Sigmoid colon (tissue), 7 donors: ENCODE data around the gene MUC6. TPM values are rescaled to one million over a fixed set of nuclear protein-coding genes. Genes with fewer than 3 reads are reported as not detected.

Experiments used
- DNase-seq: peaks from one replicate; pipeline ENCODE4 v3.0.0-alpha.2; 2019
- H3K27ac ChIP-seq, 4 donors: fragments of 200-600 bp; sonication (generic); one replicate each; pipeline ENCODE4 v1.5.1; 2016 to 2019; ENCODE audit warnings: mild to moderate bottlenecking in 1 of 4
- H3K27me3 ChIP-seq, 3 donors: fragments of 200-600 bp; sonication (generic); one replicate each; pipeline ENCODE4 v1.5.1; 2019; ENCODE audit warnings: mild to moderate bottlenecking in 1 of 3
- H3K36me3 ChIP-seq, 4 donors: fragments of 200-600 bp; sonication (generic); one replicate each; pipeline ENCODE4 v1.5.1; 2016 to 2019
- H3K4me1 ChIP-seq, 4 donors: fragments of 200-600 bp; sonication (generic); one replicate each; pipeline ENCODE4 v1.5.1; 2017 to 2019
- H3K4me3 ChIP-seq, 4 donors: fragments of 200-600 bp; sonication (generic); one replicate each; pipeline ENCODE4 v1.5.1; 2017 to 2019; ENCODE audit warnings: mild to moderate bottlenecking in 2 of 4, moderate library complexity in 1 of 4
- H3K9me3 ChIP-seq, 4 donors: fragments of 200-600 bp in 3 of 4; sonication (generic) in 3 of 4; one replicate each; pipeline versions ENCODE4 v1.5.1 to v1.6.1; 2013 to 2019
- CTCF ChIP-seq, 4 experiments: fragments of 450-650 bp in 3 of 4; fragments of 200-600 bp in 1 of 4; IDR thresholded peaks; one replicate each; pipeline ENCODE4 v1.5.1; 2016 to 2019; ENCODE audit warnings: antibody characterized with exemption in 4 of 4, mild to moderate bottlenecking in 3 of 4, moderate library complexity in 2 of 4
- EP300 ChIP-seq, 4 donors: sonication (generic); formaldehyde crosslinking; IDR thresholded peaks; one replicate each; pipeline ENCODE4 v1.6.1; 2017; ENCODE audit warnings: antibody characterized with exemption in 4 of 4
- POLR2A ChIP-seq, 2 donors: fragments of 450-650 bp; IDR thresholded peaks; one replicate each; pipeline ENCODE4 v1.6.1; 2016; ENCODE audit warnings: antibody characterized with exemption in 2 of 2, mild to moderate bottlenecking in 2 of 2, moderate library complexity in 2 of 2
- POLR2AphosphoS5 ChIP-seq, 4 donors: sonication (generic); formaldehyde crosslinking; IDR thresholded peaks; one replicate each; pipeline ENCODE4 v1.6.1; 2017; ENCODE audit warnings: antibody characterized with exemption in 4 of 4
- WGBS, 2 donors: extraction: QIAGEN DNeasy Blood & Tissue Kit; methylation state at CpG; one replicate each; pipeline ENCODE4 v1.1.7; 2013; 5-methylcytosine and 5-hydroxymethylcytosine counted together
- intact Hi-C: fragments of 100-400 bp; cut with DNase I; formaldehyde crosslinking; loops from one replicate; pipeline ENCODE4 v1.15.1; 2023
- polyA plus RNA-seq, 3 donors: library from polyadenylated mRNA; stranded (reverse); fragments of 200-250 nt; gene quantifications; one replicate each; pipeline ENCODE4 v1.2.3, GENCODE V29; 2013
- total RNA-seq, 4 donors: library from RNA; depleted of rRNA; stranded (reverse); fragments of >200 nt; gene quantifications; one replicate each; pipeline ENCODE4 v1.1.0, GENCODE V29; 2016
- donor health status: healthy with polysubstance abuse.
- donor health status: Bipolar disorder and iron deficiency.
- donor health status: healthy.

The MUC6 gene
- total and polyA plus RNA-seq, 7 donors = under 0.01 to 0.04 TPM; not detected in 5

- Histone ChIP-seq H3K4me3 (no peak overlapping the region), H3K27ac (no peak overlapping the region), H3K9me3 (no peaks in the 10 kb centered on the region), H3K4me1 (no peaks in the 10 kb centered on the region), H3K36me3 (no peaks in the 10 kb centered on the region), H3K27me3 (peaks cover 0 to 46% (median 4%) of the 10 kb centered on the region in 3 donors)
- TF ChIP-seq CTCF (IDR thresholded peaks at IDR 0.05) (no peak), POLR2AphosphoS5 (IDR thresholded peaks at IDR 0.05) (no peak), EP300 (IDR thresholded peaks at IDR 0.05) (no peak), POLR2A (IDR thresholded peaks at IDR 0.05) (no peak)
- intact Hi-C loops = no loop called here
- peak; percentile 59 for DNase-seq
- 57 to 69% methylated on average over 18 of the region's 18 CpGs for WGBS, 2 donors
Measured at GRCh38 chr11:1072116-1072820, 35.8 kb upstream of the MUC6 start.

- intact Hi-C loops = no loop called here
- peaks cover 0 to 46% (median 4%) of the 10 kb centered on the region in 3 donors for H3K27me3 ChIP-seq
Measured at GRCh38 chr11:1071571-1072115, 35.1 kb upstream of the MUC6 start.

GRCh38 chr11:1070594-1071462 lies 34.3 kb upstream of the MUC6 start:
- Histone ChIP-seq H3K4me3 (no peak overlapping the region), H3K27me3 (peaks cover 0 to 46% (median 4%) of the 10 kb centered on the region in 3 donors), H3K36me3 (no peaks in the 10 kb centered on the region), H3K9me3 (no peaks in the 10 kb centered on the region), H3K4me1 (no peaks in the 10 kb centered on the region), H3K27ac (no peak overlapping the region)
- TF ChIP-seq POLR2AphosphoS5 (IDR thresholded peaks at IDR 0.05) (no peak), CTCF (IDR thresholded peaks at IDR 0.05) (no peak), EP300 (IDR thresholded peaks at IDR 0.05) (no peak), POLR2A (IDR thresholded peaks at IDR 0.05) (no peak)
- WGBS, 2 donors = 84% methylated on average over 9 of the region's 9 CpGs
- peak; percentile 40 for DNase-seq
- intact Hi-C loops = no loop called here

More at GRCh38 chr11:1071571-1072115, 35.1 kb upstream of the MUC6 start:
- no peak overlapping the region for H3K4me3 ChIP-seq
- WGBS, 2 donors = 89 to 92% methylated on average over 21 of the region's 21 CpGs
- DNase-seq = no peak
- H3K4me1 ChIP-seq = no peaks in the 10 kb centered on the region
- no peaks in the 10 kb centered on the region for H3K36me3 ChIP-seq
- no peak overlapping the region for H3K27ac ChIP-seq
- H3K9me3 ChIP-seq = no peaks in the 10 kb centered on the region
- TF ChIP-seq POLR2AphosphoS5 (IDR thresholded peaks at IDR 0.05) (no peak), POLR2A (IDR thresholded peaks at IDR 0.05) (no peak), CTCF (IDR thresholded peaks at IDR 0.05) (no peak), EP300 (IDR thresholded peaks at IDR 0.05) (no peak)

- TF ChIP-seq POLR2A (IDR thresholded peaks at IDR 0.05) (no peak), EP300 (IDR thresholded peaks at IDR 0.05) (no peak), CTCF (IDR thresholded peaks at IDR 0.05) (no peak)
- no peak overlapping the region for H3K4me3 ChIP-seq
- H3K27ac ChIP-seq = no peak overlapping the region
- H3K36me3 ChIP-seq = no peaks in the 10 kb centered on the region
- H3K27me3 ChIP-seq = peaks cover 0 to 42% (median 4%) of the 10 kb centered on the region in 3 donors
- no peak for DNase-seq
- intact Hi-C loops = no loop called here
- no peaks in the 10 kb centered on the region for H3K9me3 ChIP-seq
- no peaks in the 10 kb centered on the region for H3K4me1 ChIP-seq
Measured at GRCh38 chr11:1069740-1070139, 33.2 kb upstream of the MUC6 start.
